NT2/D1 (cell line): ENCODE data around the gene ACAD8.

ENCODE experiments used
- SUZ12 ChIP-seq: IDR thresholded peaks from 2 replicates; pipeline ENCODE4 v1.6.1; 2011; ENCODE audit not compliant: insufficient read length, insufficient read depth; ENCODE audit errors: extremely low read depth
- YY1 ChIP-seq: IDR thresholded peaks from 2 replicates; pipeline ENCODE4 v1.6.1; 2011; ENCODE audit not compliant: insufficient read length, insufficient read depth
- ZNF274 ChIP-seq: IDR thresholded peaks from 2 replicates; pipeline ENCODE4 v1.6.1; 2011; ENCODE audit warnings: mild to moderate bottlenecking, low read depth, low read length

GRCh38 chr11:134267461-134267860 lies 14.1 kb downstream of the ACAD8 start:
- no peak for TF ChIP-seq SUZ12
- no peak for TF ChIP-seq YY1
- no peak for TF ChIP-seq ZNF274
